ENCODE data around the gene RDH13.

The RDH13 gene

DNA sequence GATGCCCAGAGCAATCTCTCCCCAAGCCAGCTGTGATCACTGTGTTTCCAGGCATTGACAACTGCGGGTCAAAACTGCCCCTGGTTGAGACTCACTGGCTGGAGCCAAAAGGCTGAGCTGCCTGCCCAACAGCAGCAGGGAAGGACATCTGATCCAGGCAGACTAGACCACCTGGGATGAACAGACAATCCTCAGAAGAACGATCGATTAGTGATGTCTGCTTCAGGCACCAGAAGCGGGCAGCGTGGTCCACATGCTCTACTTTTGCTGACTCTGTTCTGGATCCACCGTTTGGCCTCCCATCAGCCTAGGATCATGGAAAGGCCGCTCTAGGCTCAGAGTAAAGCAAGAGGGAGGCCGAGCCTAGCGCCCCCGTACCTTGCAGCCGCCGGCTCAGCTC, 15.0 kb downstream of the RDH13 start:
- TF ChIP-seq SPI1 (IDR thresholded peaks at IDR 0.05; ENCODE audit: borderline replicate concordance, low read depth) (no peak), GABPA (IDR thresholded peaks at IDR 0.05; ENCODE audit: low read depth) (no peak), POLR2AphosphoS5 (IDR thresholded peaks at IDR 0.05; ENCODE audit: low read depth) (no peak), REST (IDR thresholded peaks at IDR 0.05; ENCODE audit: insufficient replicate concordance, low read depth) (no peak), CTCF (IDR thresholded peaks at IDR 0.05; ENCODE audit: insufficient read depth, low read length) (no peak)
- Histone ChIP-seq H3K27ac (replicated peaks) (no peak overlapping the region), H3K27me3 (ENCODE audit: insufficient read depth, poor library complexity, severe bottlenecking) (no peaks in the 10 kb centered on the region), H3K4me3 (replicated peaks; ENCODE audit: insufficient read depth, low read length) (no peak overlapping the region)
- no peak for DNase-seq (ENCODE audit: low read depth in 1 of 2, low spot score in 1 of 2)

GRCh38 chr19:55046975-55047622, 15.8 kb downstream of the RDH13 start:
- no peak for DNase-seq (ENCODE audit: low read depth in 1 of 2, low spot score in 1 of 2)
- Histone ChIP-seq H3K27ac (replicated peaks) (no peak overlapping the region), H3K4me3 (replicated peaks; ENCODE audit: insufficient read depth, low read length) (no peak overlapping the region), H3K27me3 (ENCODE audit: insufficient read depth, poor library complexity, severe bottlenecking) (no peaks in the 10 kb centered on the region)
- no peak for TF ChIP-seq SPI1 (IDR thresholded peaks at IDR 0.05; ENCODE audit: borderline replicate concordance, low read depth)
- no peak for TF ChIP-seq CTCF (IDR thresholded peaks at IDR 0.05; ENCODE audit: insufficient read depth, low read length)
- TF ChIP-seq GABPA (IDR thresholded peaks at IDR 0.05; ENCODE audit: low read depth) = no peak
- TF ChIP-seq POLR2AphosphoS5 (IDR thresholded peaks at IDR 0.05; ENCODE audit: low read depth) = no peak; the same call in 1 of the 2 replicates
- TF ChIP-seq REST (IDR thresholded peaks at IDR 0.05; ENCODE audit: insufficient replicate concordance, low read depth) = no peak

DNA sequence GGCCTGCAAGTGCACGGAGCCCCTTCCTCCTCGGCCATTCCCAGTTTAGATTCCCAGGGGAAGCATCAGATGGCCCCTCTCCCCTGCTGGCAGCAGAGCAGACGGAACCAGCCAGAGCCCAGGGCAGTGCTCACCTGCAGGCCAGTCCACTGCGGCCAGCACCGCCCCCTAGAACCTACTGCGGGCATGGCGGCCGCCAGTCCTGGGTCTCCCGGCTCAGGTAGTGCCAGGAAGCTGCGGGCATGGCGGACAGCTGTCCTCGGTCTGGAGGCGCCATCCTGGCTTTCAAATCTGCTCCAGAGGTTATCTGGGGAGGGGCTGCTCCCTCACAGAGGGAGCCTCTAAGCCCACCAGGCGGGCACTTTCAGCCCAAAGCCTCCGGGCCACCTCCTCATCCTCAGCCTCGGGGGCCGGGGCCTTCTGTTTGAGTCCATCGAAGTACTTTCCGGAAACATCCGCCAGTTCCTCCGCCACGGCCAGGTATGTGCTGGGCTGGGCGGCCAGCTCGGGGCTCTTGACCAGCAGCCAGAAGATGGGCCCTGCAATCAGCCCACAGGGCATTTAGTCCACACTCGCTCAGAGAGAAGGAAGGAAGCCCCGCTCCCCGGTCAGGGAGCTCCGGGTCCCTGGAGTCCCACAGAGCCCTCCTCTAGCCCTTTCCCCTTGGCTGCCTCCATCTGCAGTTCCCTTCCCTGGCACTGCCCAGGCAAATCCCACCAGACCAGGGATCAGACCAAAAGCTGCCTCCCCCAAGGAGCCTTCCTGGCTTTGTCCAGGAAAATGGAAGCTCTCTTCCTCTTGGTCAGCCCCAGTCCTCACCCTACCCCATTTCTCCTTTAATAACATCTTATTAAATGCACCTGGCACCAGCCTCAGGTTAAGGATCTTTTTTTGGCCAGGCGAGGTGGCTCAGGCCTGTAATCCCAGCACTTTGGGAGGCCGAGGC, 17.9 kb downstream of the RDH13 start:
- Histone ChIP-seq H3K4me3 (replicated peaks; ENCODE audit: insufficient read depth, low read length) (no peak overlapping the region), H3K27ac (replicated peaks) (no peak overlapping the region), H3K27me3 (ENCODE audit: insufficient read depth, poor library complexity, severe bottlenecking) (no peaks in the 10 kb centered on the region)
- TF ChIP-seq POLR2AphosphoS5 (IDR thresholded peaks at IDR 0.05; ENCODE audit: low read depth) (no peak; the same call in 1 of the 2 replicates), CTCF (IDR thresholded peaks at IDR 0.05; ENCODE audit: insufficient read depth, low read length) (no peak), GABPA (IDR thresholded peaks at IDR 0.05; ENCODE audit: low read depth) (no peak), REST (IDR thresholded peaks at IDR 0.05; ENCODE audit: insufficient replicate concordance, low read depth) (no peak), SPI1 (IDR thresholded peaks at IDR 0.05; ENCODE audit: borderline replicate concordance, low read depth) (no peak)
- no peak for DNase-seq (ENCODE audit: low read depth in 1 of 2, low spot score in 1 of 2)

Measured in HL-60 (cell line).